ENCODE data around the gene ALK. TPM values are rescaled to one million over a fixed set of nuclear protein-coding genes. Genes with fewer than 3 reads are reported as not detected.

Gene ALK
- total RNA-seq, 1 donor = under 0.01 TPM

DNA sequence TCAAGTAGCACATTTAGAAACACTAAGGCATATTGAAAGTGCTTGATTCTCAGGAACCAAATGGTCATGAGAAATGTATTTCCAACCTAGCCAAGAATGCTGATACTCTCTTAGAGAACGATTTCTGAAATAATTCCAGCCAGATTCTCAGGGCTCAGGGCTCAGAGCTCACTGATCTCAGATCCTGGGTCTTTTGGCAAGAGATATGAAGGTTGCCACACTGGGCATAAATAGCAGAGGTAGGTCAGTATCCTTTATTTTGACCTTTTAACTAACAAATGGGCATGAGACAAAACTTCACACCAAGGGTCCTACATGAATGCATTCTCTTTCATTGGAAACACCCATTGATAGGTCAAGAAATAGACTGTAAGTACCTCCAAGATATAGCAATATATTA lies 364.1 kb downstream of the ALK start:
- Histone ChIP-seq H3K4me1 (ENCODE audit: insufficient read depth, low read length) (no peaks in the 10 kb centered on the region), H2AFZ (ENCODE audit: low read length) (no peak overlapping the region), H3K4me3 (ENCODE audit: insufficient read depth, low read length) (no peak overlapping the region), H3K9me3 (ENCODE audit: low read depth, low read length) (no peaks in the 10 kb centered on the region), H3K27me3 (ENCODE audit: insufficient read depth, low read length) (peaks cover 5% of the 10 kb centered on the region), H4K20me1 (ENCODE audit: insufficient read depth, low read length) (no peaks in the 10 kb centered on the region), H3K27ac (ENCODE audit: low read depth, low read length) (no peak overlapping the region), H3K36me3 (ENCODE audit: insufficient read depth, low read length) (no peaks in the 10 kb centered on the region), H3K79me2 (ENCODE audit: insufficient read depth, low read length) (no peaks in the 10 kb centered on the region), H3K4me2 (ENCODE audit: insufficient read depth, low read length) (no peak overlapping the region)
- TF ChIP-seq, protein P1, sequence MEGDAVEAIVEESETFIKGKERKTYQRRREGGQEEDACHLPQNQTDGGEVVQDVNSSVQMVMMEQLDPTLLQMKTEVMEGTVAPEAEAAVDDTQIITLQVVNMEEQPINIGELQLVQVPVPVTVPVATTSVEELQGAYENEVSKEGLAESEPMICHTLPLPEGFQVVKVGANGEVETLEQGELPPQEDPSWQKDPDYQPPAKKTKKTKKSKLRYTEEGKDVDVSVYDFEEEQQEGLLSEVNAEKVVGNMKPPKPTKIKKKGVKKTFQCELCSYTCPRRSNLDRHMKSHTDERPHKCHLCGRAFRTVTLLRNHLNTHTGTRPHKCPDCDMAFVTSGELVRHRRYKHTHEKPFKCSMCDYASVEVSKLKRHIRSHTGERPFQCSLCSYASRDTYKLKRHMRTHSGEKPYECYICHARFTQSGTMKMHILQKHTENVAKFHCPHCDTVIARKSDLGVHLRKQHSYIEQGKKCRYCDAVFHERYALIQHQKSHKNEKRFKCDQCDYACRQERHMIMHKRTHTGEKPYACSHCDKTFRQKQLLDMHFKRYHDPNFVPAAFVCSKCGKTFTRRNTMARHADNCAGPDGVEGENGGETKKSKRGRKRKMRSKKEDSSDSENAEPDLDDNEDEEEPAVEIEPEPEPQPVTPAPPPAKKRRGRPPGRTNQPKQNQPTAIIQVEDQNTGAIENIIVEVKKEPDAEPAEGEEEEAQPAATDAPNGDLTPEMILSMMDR (IDR thresholded peaks at IDR 0.05; ENCODE audit: extremely low read depth, low read depth, low read length) = no peak
- DNase-seq (ENCODE audit: insufficient read length, low spot score, missing footprints) = no peak

DNA sequence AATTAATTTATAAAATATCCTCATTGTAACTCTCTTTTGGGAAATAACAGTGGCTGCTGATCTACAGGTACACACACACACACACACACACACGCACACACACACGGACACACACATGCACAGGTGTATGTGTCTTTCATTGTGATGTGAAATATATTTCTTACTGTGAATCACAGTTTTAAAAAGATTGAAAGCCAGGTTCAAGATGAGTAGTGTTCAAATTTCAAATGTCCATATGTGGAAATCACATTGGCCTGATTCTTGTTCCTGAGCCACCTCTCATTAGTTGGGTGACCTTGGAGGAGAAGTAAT lies 372.4 kb downstream of the ALK start:
- H3K79me2 ChIP-seq (ENCODE audit: insufficient read depth, low read length) = no peaks in the 10 kb centered on the region
- H4K20me1 ChIP-seq (ENCODE audit: insufficient read depth, low read length) = no peaks in the 10 kb centered on the region
- H2AFZ ChIP-seq (ENCODE audit: low read length) = no peak overlapping the region
- no peaks in the 10 kb centered on the region for H3K9me3 ChIP-seq (ENCODE audit: low read depth, low read length)
- H3K4me2 ChIP-seq (ENCODE audit: insufficient read depth, low read length) = no peak overlapping the region
- TF ChIP-seq, protein P1 (IDR thresholded peaks at IDR 0.05; ENCODE audit: extremely low read depth, low read depth, low read length) = no peak
- no peak overlapping the region for H3K27ac ChIP-seq (ENCODE audit: low read depth, low read length)
- no peaks in the 10 kb centered on the region for H3K36me3 ChIP-seq (ENCODE audit: insufficient read depth, low read length)
- DNase-seq (ENCODE audit: insufficient read length, low spot score, missing footprints) = no peak
- H3K4me1 ChIP-seq (ENCODE audit: insufficient read depth, low read length) = no peaks in the 10 kb centered on the region
- peaks cover 5% of the 10 kb centered on the region for H3K27me3 ChIP-seq (ENCODE audit: insufficient read depth, low read length)
- H3K4me3 ChIP-seq (ENCODE audit: insufficient read depth, low read length) = no peak overlapping the region

DNA sequence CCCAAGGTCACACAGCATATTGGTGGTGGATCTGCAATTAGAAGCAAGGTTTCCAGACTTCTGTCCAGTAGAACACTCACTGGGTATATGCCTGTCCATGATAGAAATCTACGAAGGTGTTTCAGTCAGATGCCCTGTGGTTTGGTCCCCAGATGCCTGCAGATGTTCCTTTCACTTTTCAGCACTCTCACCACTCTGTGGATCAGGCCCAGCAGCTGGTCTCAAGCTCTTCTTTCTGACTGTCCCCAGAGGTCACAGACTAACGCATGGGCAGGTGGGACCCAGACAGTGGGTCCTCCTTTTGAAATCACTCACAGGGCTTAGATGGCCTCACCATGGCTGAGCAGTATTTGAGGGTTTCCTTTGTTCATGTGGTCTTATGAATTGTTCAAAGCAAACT lies 376.5 kb downstream of the ALK start:
- Histone ChIP-seq H3K36me3 (ENCODE audit: insufficient read depth, low read length) (no peaks in the 10 kb centered on the region), H3K4me2 (ENCODE audit: insufficient read depth, low read length) (no peak overlapping the region), H3K4me1 (ENCODE audit: insufficient read depth, low read length) (no peaks in the 10 kb centered on the region), H2AFZ (ENCODE audit: low read length) (no peak overlapping the region), H3K4me3 (ENCODE audit: insufficient read depth, low read length) (no peak overlapping the region), H3K27me3 (ENCODE audit: insufficient read depth, low read length) (peaks cover 8% of the 10 kb centered on the region), H3K79me2 (ENCODE audit: insufficient read depth, low read length) (no peaks in the 10 kb centered on the region), H3K9me3 (ENCODE audit: low read depth, low read length) (no peaks in the 10 kb centered on the region), H4K20me1 (ENCODE audit: insufficient read depth, low read length) (no peaks in the 10 kb centered on the region), H3K27ac (ENCODE audit: low read depth, low read length) (no peak overlapping the region)
- TF ChIP-seq, protein P1 (IDR thresholded peaks at IDR 0.05; ENCODE audit: extremely low read depth, low read depth, low read length) = no peak
- DNase-seq (ENCODE audit: insufficient read length, low spot score, missing footprints) = no peak

DNA sequence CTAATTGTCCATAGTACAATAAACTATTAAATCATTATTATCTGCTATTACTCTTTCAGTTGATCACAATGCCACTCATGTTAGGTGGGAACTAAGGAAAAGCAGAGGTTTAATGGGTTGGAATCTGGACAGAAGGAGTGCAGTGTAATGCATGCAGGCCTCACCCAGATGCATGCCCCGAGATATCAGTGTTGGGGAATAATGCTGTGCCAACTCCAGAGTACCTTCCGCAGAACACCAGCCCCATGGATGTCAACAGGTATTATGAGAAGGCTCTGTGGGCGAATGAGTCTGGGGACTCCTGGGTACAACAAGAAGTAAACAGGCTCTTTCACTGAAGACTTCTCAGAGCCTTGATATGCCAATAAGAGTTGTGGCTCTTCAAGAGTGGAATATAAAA lies 377.4 kb downstream of the ALK start:
- no peak overlapping the region for H3K4me2 ChIP-seq (ENCODE audit: insufficient read depth, low read length)
- H3K27ac ChIP-seq (ENCODE audit: low read depth, low read length) = no peak overlapping the region
- TF ChIP-seq, protein P1 (IDR thresholded peaks at IDR 0.05; ENCODE audit: extremely low read depth, low read depth, low read length) = no peak
- H3K4me3 ChIP-seq (ENCODE audit: insufficient read depth, low read length) = no peak overlapping the region
- H3K9me3 ChIP-seq (ENCODE audit: low read depth, low read length) = no peaks in the 10 kb centered on the region
- no peak overlapping the region for H2AFZ ChIP-seq (ENCODE audit: low read length)
- H3K27me3 ChIP-seq (ENCODE audit: insufficient read depth, low read length) = peaks cover 8% of the 10 kb centered on the region
- DNase-seq (ENCODE audit: insufficient read length, low spot score, missing footprints) = no peak
- H3K36me3 ChIP-seq (ENCODE audit: insufficient read depth, low read length) = no peaks in the 10 kb centered on the region
- H4K20me1 ChIP-seq (ENCODE audit: insufficient read depth, low read length) = no peaks in the 10 kb centered on the region
- H3K79me2 ChIP-seq (ENCODE audit: insufficient read depth, low read length) = no peaks in the 10 kb centered on the region
- H3K4me1 ChIP-seq (ENCODE audit: insufficient read depth, low read length) = no peaks in the 10 kb centered on the region

Measured in osteoblast (primary cell).